Activated naive CD8-positive, alpha-beta T cell treated with anti-CD3 and anti-CD28 coated beads, Interleukin-2, amount 50 U/mL, for 16 hours (primary cell): ENCODE results near the gene PSEN2.
"Not testable (repeated sequence)": the region's sequence is repeated elsewhere in the genome, so short reads cannot be mapped to it uniquely, and the experiment has no call there.

Experiments
- DNase-seq: peaks from one replicate; pipeline ENCODE4 v3.0.0-alpha.2; 2020; ENCODE audit warnings: low read depth, low spot score

PSEN2 gene

DNA sequence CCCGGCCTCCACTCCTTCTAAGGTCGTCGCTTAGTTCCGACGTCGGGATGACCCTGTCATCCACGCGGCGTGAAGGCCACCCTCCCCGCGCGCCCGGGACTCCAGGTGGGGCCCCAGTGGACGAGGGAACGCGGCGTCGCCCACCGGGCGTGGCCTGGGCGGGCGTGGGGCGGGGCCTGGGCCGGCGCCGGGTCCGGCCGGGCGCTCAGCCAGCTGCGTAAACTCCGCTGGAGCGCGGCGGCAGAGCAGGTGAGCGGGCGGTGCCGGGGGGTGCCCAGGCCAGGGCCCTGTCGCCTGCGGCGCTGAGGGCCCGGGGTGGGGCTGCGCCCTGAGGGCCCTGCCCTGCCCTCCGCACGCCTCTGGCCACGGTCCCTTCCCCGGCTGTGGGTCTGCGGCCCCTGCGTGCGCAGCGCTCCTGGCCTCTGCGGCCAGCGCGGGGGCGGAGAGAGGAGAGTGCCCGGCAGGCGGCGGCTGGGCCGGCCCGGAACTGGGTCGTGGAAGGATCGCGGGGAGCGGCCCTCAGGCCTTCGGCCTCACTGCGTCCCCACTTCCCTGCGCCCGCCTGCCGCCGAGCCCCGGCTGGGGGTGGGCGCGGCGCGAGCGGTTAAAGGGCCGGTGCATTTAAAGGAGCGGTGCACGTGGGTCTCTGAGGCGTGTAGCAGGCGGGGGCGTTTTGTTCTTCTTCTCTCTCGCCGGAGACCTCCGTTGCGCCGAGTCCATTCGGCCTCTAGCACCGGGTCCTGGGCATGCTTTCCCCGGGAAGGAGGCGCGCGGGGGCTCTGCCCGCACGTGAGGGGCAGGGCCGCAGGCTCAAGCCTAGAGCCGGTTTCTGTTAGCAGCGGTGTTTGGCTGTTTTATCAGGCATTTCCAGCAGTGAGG lies at the start of gene PSEN2:
Gene PSEN2, plus strand, starts transcription at position 216 of the 879 bp plus-strand sequence. CDS start 11,292 bp downstream, outside the sequence.
- peak; percentile 31 for DNase-seq

DNA sequence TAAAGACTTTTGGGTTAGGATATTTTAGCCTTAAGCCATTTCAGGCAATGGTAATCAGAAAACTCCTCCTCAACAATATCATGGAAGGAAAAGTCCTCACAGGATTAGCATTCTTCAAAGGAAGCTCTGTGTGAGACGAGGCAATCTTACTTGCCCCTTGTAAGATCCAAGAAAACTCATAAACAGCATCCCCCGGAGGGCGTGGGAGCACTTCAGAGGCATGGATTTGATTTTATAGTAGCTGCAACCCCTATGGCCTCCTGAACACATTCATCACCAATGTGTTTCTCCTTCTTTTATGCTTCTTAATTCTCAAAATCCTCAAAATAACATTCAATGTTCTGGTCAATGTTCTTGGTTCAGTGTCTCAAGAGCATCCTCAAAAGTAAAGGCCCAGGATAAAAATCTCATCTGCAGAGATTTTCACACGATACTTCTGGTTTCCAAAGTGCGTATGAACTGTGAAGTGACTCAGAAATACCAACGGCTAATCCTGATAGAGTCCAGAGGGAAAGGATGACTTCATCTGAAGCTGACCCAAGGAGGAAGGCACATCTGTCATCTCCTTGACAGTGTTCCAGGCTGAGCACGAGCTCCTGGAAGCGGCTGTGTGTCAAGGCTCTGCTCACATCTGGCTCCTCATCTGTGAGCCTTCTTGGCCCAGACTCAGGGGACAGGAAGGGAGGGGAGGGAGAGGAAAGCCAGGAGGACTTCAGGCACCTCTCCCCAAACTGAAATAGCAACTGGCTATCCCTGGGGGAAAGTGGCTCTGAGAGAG lies 49.3 kb upstream of the PSEN2 start:
- no peak for DNase-seq

- DNase-seq = no peak
Measured at GRCh38 chr1:226821719-226822085, 48.7 kb upstream of the PSEN2 start.

GRCh38 chr1:226823643-226824042 lies 46.8 kb upstream of the PSEN2 start:
- DNase-seq = no peak

DNA sequence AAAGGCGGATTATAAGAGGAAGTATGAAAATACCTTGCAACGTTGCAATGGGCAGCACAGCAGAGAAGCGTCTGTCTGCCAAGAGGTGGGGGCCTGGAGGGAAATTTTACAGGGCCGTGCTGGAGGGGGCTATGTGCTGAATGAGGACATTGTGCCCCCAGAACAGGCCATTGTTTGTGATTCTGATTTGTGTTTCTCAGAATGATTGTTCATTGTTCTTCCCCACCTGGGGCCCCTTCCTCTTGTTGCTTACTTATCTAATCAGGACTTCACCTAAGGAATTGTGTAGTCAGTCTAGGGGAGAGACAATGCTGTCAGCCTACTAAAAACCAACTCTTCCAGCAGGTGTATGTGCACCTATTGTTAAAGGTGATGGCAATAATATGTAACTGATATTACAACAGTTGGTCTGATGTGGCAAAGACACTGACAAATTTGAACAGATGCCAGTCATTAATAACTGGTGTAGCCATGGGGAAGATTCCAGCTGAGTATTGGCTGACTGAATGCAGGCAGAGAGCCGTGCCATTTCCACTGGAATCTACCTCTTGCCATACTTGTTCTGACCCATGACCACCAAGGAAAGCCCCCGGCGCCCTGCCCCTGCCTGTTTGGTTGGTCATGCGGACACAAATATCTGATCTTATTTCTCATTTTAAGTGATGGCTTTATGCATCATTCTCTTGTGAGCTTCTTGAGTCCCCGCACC lies 45.2 kb upstream of the PSEN2 start:
- no peak for DNase-seq

GRCh38 chr1:226825746-226826100 lies 44.7 kb upstream of the PSEN2 start:
- no peak for DNase-seq

DNA sequence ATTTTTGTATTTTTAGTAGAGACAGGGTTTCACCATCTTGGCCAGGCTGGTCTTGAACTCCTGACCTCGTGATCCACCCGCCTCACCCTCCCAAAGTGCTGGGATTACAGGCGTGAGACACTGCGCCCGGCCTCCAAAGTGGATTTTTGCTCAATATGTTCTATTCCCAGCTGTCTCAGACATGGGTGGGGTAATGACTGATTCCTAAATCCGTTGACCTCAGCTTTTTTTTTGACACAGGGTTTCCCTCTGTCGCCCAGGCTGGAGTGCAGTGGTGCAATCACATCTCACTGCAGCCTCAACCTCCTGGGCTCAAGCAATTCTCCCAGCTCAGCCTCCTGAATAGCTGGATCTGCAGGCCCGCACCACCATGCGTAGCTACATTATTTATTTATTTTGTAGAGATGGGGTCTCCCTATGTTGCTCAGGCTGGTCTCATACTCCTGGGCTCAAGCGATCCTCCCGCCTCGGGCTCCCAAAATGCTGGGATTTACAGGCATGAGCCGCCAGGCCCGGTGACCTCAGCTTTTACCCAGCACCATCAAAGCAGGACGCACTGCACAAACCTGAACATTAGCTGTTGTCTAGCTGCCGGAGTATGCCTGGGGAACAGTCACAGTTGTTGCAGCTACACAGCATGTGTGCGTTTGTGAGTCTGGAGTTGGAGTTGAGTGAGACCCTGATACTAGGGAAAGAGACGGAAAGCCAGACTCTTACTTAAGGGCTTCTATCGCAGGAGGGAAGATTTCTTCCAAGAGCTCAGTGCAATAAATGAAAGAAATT lies 43.7 kb upstream of the PSEN2 start:
- no peak for DNase-seq

GRCh38 chr1:226827458-226827857 lies 43.0 kb upstream of the PSEN2 start:
- no peak for DNase-seq

- DNase-seq = peak; percentile 95
Measured at GRCh38 chr1:226827968-226828513, 42.4 kb upstream of the PSEN2 start.

DNA sequence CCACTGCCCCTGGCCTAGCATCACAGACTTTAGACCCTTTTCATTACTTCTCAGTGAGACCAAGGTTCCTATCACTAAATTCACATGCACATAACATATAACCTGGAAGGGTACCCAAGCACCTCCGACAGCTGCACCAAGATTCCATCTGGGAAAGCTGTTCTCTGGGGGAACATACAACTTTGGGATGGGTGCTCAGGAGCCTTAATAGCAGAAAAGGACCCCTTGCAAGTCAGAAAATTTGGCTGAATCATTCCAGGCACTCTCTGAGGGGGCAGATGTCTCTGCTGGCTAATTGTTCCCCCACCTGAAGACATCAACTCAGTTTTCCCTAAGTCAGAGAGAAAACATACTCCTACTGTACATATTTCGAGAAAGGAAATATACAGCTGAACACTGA lies 41.3 kb upstream of the PSEN2 start:
- no peak for DNase-seq

- no peak for DNase-seq
Measured at GRCh38 chr1:226831953-226832352, 38.5 kb upstream of the PSEN2 start.

- DNase-seq = no peak
Measured at GRCh38 chr1:226832613-226833012, 37.8 kb upstream of the PSEN2 start.

GRCh38 chr1:226834179-226834578 lies 36.2 kb upstream of the PSEN2 start:
- not testable (repeated sequence) for DNase-seq

DNA sequence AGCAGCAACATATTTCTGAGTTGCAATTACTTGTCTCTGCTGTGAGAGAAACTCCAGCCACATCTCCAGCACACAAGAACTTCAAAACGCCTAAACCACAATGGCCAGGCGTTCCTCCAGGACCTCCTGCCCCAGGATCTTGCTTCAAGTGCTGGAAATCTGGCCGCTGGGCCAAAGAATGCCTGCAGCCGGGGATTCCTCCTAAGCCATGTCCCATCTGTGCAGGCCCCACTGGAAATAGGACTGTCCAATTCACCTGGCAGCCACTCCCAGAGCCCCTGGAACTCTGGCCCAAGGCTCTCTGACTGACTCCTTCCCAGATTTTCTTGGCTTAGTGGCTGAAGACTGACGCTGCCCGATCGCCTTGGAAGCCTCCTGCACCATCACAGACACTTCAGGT lies 35.0 kb upstream of the PSEN2 start:
- DNase-seq = not testable (repeated sequence)

- DNase-seq = not testable (repeated sequence)
Measured at GRCh38 chr1:226837966-226838365, 32.5 kb upstream of the PSEN2 start.

GRCh38 chr1:226838456-226838855 lies 32.0 kb upstream of the PSEN2 start:
- no peak for DNase-seq

- DNase-seq = no peak
Measured at GRCh38 chr1:226845624-226846023, 24.8 kb upstream of the PSEN2 start.

DNA sequence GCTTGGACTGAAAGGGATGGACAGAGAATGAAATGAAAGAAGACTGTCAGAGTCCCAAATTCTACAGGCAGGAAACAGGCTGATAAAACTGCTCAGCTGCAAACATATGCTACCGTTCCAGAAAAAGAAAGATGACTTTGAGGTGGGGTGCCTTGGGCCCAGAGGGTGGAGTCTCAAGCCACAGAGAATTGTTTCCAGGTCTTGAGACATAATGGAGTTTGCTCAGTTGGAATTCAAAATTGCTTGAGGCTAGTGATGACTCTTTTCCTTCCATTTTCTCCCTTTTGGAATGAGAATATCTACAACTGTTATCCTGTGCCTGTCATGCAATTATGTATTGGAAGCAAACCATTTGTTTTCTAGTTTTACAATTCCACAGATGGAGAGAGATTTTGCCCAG lies 23.6 kb upstream of the PSEN2 start:
- no peak for DNase-seq

DNA sequence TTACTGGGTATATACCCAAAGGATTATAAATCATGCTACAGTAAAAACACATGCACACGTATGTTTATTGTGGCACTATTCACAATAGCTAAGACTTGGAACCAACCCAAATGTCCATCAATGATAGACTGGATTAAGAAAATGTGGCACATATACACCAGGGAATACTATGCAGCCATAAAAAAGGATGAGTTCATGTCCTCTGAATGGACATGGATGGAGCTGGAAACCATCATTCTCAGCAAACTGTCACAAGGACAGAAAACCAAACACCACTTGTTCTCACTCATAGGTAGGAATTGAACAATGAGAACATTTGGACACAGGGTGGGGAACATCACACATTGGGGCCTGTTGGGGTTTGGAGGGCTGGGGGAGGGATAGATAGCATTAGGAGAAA lies 15.9 kb upstream of the PSEN2 start:
- not testable (repeated sequence) for DNase-seq

GRCh38 chr1:226862890-226863289 lies 7.5 kb upstream of the PSEN2 start:
- no peak for DNase-seq

GRCh38 chr1:226863446-226863845 lies 7.0 kb upstream of the PSEN2 start:
- no peak for DNase-seq
